ENCODE results near the gene POLR2J2.
"Not testable (repeated sequence)": the region's sequence is repeated elsewhere in the genome, so short reads cannot be mapped to it uniquely, and the experiment has no call there.

DNA sequence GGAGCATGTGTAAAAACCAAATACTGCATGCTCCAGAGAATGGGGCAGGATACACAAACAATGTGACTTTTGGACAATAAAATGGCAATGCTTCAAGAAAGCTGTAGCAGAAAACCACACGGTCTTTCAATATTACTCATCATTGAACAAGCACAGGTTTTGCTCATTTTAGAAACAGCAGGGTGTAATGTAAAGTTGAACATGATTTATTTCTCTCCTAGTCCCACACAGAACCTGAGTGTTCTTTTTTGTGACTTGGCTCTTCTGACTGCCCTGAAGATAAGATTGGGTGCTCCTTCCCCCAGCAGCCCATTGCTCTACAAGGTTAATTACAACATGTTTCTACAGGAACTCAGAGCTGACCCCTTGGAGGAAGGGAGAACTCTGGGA, 42.2 kb upstream of the POLR2J2 start:
- TF ChIP-seq, protein P1, sequence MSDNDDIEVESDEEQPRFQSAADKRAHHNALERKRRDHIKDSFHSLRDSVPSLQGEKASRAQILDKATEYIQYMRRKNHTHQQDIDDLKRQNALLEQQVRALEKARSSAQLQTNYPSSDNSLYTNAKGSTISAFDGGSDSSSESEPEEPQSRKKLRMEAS (IDR thresholded peaks at IDR 0.05; ENCODE audit: low read depth, low read length), result not testable (repeated sequence)
- not testable (repeated sequence) for TF ChIP-seq EZH2 (IDR thresholded peaks at IDR 0.05; ENCODE audit: borderline replicate concordance, control insufficient read depth, low read depth, low read length); BRCA1 (IDR thresholded peaks at IDR 0.05; ENCODE audit: low read depth, low read length); JUNB (IDR thresholded peaks at IDR 0.05); POLR2A (IDR thresholded peaks at IDR 0.05; ENCODE audit: low read depth, low read length); MTA2 (IDR thresholded peaks at IDR 0.05; ENCODE audit: low read depth)
- TF ChIP-seq, protein P2, sequence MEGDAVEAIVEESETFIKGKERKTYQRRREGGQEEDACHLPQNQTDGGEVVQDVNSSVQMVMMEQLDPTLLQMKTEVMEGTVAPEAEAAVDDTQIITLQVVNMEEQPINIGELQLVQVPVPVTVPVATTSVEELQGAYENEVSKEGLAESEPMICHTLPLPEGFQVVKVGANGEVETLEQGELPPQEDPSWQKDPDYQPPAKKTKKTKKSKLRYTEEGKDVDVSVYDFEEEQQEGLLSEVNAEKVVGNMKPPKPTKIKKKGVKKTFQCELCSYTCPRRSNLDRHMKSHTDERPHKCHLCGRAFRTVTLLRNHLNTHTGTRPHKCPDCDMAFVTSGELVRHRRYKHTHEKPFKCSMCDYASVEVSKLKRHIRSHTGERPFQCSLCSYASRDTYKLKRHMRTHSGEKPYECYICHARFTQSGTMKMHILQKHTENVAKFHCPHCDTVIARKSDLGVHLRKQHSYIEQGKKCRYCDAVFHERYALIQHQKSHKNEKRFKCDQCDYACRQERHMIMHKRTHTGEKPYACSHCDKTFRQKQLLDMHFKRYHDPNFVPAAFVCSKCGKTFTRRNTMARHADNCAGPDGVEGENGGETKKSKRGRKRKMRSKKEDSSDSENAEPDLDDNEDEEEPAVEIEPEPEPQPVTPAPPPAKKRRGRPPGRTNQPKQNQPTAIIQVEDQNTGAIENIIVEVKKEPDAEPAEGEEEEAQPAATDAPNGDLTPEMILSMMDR (IDR thresholded peaks at IDR 0.05 in 2 of 3, conservative IDR thresholded peaks at IDR 0.05 in 1 of 3; ENCODE audit: control insufficient read depth in 2 of 3, extremely low read depth in 1 of 3, insufficient read depth in 1 of 3, low read depth in 3 of 3, low read length in 3 of 3), result not testable (repeated sequence)
